HG03460 (cell line): ENCODE measurements around the gene CFAP251.
"Not testable (repeated sequence)": the region's sequence is repeated elsewhere in the genome, so short reads cannot be mapped to it uniquely, and the experiment has no call there.

Experiments
- ATAC-seq: cut with Tn5 transposase; IDR thresholded peaks from one replicate; pipeline ENCODE4 v1.9.1; 2021; ENCODE audit not compliant: unreplicated experiment

CFAP251 gene, protein sequence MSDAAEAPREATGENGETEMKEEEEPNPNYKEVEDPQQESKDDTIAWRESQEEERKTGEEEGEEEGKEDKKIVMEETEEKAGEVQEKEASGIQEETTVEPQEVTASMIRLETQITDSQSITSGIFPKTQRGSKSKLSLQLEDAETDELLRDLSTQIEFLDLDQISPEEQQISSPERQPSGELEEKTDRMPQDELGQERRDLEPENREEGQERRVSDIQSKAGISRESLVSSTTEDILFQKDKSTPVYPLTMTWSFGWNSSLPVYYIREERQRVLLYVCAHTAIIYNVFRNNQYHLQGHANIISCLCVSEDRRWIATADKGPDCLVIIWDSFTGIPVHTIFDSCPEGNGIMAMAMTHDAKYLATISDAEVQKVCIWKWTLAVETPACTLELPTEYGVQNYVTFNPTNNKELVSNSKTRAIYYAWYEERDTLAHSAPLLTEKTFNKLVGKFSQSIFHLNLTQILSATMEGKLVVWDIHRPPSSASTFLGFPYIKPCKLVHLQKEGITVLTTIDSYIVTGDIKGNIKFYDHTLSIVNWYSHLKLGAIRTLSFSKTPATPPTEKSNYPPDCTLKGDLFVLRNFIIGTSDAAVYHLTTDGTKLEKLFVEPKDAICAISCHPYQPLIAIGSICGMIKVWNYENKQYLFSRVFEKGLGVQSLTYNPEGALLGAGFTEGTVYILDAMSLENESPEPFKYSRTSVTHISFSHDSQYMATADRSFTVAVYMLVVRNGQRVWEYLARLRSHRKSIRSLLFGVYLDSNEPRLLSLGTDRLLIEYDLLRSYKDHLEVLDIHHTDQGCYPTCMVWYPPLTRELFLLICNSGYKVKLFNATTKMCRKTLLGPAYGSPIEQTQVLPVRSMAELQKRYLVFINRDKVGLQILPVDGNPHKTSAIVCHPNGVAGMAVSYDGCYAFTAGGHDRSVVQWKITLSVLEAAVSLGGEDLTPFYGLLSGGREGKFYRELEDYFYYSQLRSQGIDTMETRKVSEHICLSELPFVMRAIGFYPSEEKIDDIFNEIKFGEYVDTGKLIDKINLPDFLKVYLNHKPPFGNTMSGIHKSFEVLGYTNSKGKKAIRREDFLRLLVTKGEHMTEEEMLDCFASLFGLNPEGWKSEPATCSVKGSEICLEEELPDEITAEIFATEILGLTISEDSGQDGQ

DNA sequence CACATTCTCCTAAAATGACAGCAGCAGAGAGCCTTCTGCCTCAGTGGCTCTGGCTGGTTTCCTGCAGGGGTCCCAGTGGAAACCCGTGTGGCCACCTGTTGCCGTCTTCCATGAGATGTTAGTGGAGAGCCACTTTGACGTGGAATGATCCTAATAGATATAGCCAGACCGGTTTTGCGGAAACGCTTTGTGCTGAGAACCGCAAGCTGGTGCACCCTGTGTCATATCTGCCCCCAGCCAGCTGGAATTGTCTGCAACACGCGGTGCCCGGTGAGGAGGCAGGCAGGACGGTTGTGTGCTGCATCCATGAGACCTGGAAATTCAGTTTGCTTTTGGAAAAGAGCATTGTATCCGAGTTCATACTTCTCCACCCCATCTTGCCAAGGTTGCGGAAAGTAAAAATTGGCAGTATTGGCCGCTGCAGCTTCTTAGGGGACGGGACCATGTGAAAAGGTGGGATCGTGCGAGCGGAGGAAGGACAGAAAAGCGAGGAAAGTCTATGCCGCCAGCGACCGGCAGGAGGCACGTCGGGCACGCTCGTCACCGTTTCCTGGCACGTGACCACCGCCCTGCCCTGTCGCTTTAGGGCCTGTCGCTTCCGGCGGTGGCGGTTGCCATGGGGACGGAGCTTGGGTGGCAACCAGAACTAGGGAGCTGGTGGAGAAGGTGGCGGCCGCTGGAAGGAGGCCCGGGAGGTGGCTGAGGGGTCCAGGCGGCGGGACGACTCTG lies at the start of gene CFAP251:
Gene CFAP251 (plus strand): TSS at position 643 of the 729 bp plus-strand sequence. CDS start 2,714 bp downstream, outside the sequence.
- ATAC-seq = peak; percentile 95

DNA sequence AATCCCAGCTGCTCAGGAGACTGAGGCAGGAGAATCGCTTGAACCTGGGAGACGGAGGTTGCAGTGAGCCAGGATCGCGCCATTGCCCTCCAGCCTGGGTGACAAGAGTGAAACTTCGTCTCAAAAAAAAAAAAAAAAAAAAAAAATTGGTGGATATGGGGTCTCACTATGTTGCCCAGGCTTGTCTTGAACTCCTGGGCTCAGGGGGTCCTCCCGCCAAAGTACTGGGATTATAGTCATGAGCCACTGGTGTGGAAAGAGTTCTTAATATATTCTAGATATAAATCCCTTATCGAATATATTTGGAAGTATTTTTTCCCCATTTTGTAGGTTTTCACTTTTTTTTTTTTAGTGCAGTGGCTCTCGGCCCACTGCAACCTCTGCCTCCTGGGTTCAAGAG lies 49.2 kb upstream of the CFAP251 start:
- not testable (repeated sequence) for ATAC-seq

DNA sequence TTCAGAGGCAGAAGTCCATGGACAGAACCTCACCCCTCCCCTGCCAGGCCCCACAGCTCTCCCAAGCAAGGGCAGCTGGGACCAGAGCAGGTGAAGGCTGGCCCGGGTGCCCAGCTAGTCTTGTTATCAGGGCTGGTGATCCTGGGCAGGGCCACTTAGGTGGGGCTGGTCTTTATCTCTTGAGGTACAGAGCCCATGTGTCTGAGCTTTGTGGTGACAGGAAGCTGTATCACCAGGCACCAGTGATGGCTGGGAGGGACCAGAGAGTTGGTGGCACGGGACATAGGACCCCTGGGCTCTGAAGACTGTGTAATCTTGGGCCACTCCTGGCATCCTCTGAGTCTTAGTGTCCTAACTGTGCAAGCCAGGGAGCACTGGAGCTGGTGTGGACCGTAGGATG lies 46.9 kb upstream of the CFAP251 start:
- ATAC-seq = no peak

DNA sequence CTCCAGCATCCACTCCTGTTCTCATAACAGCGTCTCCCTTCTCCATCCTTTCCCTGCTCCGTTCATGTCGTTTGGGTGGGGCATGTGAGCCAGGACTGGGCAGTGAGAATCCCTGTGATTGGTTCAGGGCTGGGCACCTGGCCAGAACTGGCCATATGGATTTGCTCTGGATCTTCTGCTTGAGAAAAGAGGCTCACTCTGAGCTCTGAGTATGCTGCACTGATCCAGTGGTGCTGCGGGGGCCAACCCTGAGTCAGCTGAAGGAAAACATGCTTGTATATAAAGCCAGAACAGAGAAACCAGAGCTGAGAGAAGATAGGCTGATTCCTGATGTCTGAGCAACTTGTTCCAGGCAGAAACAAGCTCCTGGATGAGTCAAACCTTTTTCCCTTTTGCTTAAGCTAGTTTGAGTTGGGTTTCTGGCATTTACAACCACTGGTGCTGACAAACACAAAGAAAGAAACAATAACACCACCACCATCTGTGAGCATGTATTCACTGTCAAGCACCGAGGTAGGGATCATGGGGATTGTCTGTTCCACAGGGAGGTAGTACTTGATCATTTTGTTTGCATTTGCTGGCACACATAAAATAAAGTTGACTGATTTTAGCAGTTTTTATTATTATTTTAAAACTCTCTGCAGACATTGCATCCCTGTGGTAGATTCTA lies 45.7 kb upstream of the CFAP251 start:
- ATAC-seq = no peak

DNA sequence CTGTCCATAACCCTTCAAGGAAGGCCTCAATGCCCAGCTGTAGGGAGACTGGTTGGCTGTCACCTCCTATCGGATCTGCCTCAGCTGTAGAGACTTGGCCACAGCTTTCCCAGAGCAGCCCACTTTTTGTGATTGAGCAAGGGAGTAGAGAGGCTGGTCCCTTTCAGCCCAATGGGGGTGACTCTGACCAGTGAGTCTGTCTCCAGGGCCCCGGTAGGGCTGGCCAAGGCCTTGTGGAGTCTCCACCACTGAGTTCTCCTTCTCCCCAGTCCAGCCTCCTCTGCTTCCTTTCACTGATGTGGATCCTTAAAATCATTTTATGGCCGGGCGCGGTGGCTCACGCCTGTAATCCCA lies 45.2 kb upstream of the CFAP251 start:
- ATAC-seq = no peak

DNA sequence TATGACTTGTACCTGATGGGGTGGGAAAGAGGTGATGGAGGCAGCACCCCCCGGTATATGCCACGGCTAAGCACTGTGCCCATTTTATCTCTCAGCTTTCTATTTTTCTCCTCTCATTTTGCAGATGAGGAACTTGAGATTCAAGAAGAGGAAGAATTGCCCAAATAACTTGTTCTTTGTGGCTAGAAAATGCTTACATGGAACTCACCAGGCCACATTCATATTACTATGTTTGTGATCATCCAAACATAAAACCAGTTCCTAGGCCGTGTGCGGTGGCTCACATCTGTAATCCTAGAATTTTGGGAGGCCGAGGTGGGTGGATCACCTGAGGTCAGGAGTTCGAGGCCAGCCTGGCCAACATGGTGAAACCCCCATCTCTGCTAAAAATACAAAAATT lies 44.3 kb upstream of the CFAP251 start:
- no peak for ATAC-seq

DNA sequence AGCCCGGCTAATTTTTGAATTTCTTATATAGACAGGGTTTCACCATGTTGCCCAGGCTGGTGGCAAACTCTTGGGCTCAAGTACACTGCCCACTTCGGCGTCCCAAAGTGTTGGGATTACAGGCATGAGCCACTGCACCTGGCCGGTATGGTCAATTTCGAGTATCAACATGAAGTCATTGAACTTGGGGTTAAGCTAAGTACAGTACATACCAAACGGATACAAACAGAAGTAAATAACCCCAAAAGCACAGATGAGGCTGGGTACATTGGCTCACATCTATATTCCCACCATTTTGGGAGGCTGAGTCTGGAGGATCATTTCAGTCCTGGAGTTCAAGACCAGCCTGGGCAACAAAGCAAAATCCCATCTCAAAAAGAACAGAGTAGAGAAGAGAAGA lies 42.8 kb upstream of the CFAP251 start:
- no peak for ATAC-seq

DNA sequence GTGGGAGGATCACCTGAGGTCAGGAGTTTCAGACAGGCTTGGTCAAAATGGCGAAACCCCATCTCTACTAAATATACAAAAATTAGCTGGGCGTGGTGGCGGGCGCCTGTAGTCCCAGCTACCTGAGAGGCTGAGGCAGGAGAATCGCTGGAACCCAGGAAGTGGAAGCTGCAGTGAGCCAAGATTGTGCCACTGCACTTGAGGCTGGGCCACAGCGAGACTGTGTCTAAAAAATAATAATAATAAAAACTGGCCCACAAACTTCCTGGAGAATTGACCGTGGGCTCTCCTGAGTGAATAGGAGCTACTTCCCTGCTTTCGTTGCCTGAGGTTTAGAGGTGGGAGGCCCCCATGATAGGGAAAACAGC lies 42.3 kb upstream of the CFAP251 start:
- ATAC-seq = not testable (repeated sequence)

DNA sequence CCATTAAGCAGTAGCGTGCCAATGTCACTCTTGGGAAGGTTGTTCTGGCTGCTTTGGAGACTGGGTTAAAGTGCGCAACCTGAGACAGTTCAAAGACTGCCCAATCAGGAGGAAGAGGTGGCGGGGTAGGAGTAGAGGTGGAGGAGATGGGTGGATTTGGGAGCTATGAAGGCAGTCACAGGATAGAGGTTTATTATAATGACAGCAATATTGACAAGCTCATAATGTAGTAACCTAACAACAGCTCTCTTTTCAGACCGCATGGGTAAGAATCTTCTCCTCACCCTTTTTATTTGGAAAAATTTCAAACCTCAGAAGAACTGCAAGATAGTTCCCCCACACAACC lies 35.1 kb upstream of the CFAP251 start:
- no peak for ATAC-seq

DNA sequence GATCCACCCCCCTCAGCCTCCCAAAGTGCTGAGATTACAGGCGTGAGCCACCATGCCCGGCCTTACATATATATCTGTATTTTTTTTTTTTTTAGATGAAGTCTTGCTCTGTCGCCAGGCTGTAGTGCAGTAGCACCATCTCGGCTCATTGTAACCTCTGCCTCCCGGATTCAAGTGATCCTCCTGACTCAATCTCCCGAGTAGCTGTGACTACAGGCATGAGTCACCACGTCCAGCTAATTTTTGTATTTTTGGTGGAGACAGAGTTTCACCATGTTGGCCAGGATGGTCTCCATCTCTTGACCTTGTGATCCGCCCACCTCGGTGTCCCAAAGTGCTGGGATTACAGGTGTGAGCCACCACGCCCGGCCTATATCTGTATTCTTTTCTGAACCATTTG lies 33.3 kb upstream of the CFAP251 start:
- ATAC-seq = not testable (repeated sequence)

DNA sequence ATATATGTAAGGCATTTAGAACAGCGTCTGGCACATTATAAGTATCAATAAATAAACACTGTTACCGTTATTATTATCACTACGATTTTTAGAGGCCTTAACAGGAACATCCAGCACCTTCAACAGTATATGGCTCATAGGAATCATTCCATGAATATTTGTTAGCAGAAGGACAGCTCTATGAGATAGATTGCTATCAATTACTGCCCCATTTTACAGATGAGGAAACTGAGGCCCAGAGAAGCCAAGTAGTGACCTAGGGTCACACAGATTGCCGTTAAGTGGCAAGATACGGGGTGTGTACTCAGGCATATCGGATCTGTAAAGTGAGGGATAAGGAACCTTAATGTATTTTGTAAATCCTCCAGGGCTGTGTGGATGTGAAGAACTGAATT lies 30.3 kb upstream of the CFAP251 start:
- ATAC-seq = no peak

DNA sequence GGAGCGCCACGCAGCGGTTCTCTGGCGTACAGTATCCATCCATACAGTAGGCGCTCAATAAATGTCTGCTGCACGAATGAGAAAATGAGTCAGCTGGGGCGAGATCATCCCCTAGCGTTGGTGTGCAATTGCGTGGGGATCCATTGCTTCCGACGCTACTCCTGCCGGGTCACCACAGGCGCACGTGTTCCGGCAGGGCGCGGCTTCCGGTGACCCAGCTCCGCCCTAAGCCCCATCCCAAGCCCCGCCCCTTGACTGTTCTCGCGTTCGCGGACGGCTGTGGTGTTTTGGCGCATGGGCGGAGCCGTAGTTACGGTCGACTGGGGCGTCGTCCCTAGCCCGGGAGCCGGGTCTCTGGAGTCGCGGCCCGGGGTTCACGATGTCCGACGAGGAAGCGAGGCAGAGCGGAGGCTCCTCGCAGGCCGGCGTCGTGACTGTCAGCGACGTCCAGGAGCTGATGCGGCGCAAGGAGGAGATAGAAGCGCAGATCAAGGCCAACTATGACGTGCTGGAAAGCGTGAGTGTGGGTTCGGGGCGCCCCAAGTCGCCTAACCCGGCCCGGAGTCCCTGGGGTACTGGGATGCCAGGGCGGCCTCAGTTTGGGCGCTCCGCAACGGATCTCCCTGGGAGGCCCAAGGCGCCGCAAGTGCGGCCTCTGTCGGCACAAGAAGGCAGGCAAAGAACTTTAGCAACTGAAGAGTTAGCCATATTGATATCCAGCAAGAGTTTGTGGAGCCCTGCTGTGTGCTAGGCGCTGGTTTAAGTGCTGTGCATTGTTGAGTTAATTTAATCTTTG lies 29.7 kb upstream of the CFAP251 start, which contains the start of gene PSMD9:
Gene PSMD9 (plus strand): TSS at position 313 of the 796 bp plus-strand sequence. CDS start 67 bp downstream, at position 380.
- ATAC-seq = peak; percentile 87

DNA sequence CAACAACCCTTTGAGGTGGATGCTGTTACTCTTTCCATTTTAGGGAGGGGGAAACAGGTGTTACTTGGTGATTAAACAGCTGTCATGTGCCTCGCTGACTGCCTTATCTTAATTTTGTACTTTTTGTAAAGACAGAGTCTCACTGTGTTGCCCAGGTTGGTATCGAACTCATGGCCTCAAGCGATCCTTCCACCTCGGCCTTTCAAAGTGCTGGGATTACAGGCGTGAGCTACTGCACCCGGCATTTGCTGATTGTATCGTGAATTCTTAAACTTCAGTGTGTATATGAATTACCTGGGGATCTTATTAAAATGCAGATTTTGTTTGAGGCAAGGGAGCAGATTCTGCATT lies 29.1 kb upstream of the CFAP251 start:
- ATAC-seq = no peak

DNA sequence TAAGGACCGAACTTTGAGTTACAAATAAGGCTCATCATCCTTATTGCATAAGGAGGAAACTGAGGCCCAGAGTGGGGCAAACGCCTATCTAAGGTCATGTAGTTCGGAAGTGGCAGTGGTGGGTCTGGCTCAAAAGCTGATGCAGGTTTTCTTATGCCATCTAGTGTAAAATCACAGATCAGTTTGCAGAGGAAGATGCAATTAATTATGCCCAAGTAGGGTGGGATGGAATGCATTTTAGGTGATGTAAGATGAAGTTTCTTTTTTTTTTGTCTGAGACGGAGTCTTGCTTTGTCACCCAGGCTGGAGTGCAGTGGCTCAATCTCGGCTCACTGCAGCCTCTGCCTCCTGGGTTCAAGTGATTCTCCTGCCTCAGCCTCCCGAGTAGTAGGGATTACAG lies 28.7 kb upstream of the CFAP251 start:
- not testable (repeated sequence) for ATAC-seq

DNA sequence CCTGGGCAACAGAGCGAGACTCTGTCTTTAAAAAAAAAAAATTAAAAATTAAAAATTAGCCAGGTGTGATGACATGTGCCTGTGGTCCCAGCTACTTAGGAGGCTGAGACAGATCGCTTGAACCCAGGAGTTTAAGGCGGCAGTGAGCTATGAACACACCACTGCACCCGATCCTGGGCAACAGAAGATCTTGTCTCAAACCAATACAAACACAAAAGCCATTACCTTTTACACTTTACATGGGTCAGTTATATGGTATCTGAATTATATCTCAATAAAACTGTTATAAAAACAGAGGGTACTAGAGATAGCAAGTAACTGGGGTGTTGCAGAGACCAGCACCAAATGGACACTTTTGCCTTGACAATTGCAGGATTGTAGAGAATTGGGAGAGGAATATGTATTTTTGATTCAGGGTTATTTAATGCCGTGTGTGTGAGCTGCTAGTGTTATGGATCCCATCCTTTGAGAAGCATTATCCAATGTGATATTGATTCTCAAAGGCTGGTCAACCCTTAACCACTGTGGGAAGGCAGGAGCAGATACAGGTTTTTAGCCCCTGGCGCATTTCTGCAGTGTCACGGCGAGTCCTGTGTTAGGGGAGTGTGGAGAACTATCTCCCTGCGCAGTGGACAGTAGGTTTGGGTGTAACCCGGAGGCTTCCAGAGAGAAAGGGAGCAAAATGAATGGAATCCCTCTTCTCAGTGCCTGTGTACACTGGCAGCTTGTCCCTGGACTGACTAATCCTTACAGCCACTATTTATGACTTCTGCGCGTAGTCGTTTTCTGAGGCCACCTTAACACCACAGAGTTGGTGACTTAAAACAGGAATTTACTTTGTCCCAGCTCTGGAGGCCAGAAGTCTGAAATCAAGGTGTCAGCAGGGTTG lies 25.5 kb upstream of the CFAP251 start:
- ATAC-seq = no peak

DNA sequence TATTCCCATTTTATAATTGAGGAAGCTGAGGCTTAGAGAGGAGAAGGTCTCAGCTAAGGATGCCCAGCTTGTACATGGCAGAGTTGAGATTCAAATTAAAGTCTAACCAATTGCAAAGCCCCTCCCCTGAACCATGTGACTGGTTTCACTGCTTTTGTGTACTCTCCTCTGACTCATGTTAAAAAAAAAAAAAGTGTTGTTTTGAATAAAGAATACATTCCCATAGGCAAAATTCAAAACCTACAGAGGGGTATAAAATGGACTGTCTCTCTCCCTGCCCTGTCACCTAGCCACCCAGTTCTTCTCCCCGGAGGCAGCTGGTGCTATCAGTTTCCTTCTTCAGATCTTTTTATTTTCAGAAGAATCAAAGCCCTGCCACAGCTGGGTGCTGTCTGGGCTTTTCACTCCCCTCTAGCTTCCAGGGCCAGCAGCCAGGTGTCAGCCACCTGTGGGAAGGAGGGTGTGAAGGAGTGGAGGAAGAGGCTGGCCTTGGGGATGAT lies 24.4 kb upstream of the CFAP251 start:
- ATAC-seq = no peak

DNA sequence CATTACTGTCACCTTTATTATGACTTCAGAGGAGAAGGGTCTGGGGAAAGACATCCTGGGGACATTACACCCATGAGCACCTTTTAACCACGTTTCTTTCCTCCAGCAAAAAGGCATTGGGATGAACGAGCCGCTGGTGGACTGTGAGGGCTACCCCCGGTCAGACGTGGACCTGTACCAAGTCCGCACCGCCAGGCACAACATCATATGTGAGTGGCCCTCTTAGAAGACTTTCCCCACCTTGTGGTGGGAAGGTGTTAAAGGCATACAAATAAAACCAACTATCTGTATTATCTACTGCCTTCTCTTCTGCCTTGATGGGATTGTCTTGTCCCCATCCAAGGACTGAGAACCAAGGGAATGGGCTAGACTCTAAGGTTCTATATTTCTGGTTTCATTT lies 23.8 kb upstream of the CFAP251 start:
- ATAC-seq = no peak

DNA sequence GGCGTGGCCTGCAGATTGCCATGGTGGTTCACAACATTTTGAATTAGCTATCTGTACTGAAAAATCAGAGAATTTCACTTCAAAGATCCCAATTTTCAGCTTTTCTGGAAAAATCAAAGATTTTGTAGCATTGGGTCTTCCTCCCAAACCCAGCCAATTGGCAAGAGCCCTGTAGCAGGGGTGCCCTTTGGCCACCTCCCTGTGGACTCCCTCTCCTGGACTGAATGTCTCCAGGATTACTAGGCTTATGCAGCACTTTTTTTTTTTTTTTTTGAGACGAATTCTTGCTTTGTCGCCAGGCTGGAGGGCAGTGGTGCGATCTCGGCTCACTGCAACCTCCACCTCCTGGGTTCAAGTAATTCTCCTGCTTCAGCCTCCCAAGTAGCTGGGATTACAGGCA lies 20.1 kb upstream of the CFAP251 start:
- ATAC-seq = no peak

DNA sequence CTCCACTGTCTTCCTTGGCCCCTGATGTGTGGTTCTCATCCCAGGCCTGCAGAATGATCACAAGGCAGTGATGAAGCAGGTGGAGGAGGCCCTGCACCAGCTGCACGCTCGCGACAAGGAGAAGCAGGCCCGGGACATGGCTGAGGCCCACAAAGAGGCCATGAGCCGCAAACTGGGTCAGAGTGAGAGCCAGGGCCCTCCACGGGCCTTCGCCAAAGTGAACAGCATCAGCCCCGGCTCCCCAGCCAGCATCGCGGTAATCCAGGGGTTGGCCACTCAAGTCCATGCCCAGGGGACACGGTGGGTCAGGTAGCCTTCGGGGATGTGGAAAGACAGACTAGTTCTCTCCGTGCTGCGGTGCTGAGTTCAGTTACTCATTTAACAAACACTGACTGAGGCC lies 18.8 kb upstream of the CFAP251 start:
- ATAC-seq = no peak
